GM12891 (cell line): ENCODE data around the gene GLIPR1L1. TPM values are rescaled to one million over a fixed set of nuclear protein-coding genes. Genes with fewer than 3 reads are reported as not detected.

Source experiments
- DNase-seq: peaks from one replicate; pipeline ENCODE4 v3.0.0; 2011; ENCODE audit warnings: low spot score; ENCODE audit not compliant: insufficient read length
- FAIRE-seq: peaks from 2 replicates; lab custom pipeline; 2011; peaks lifted over from hg19 to GRCh38; lab: Jason Lieb, UNC
- PAX5 ChIP-seq: IDR thresholded peaks from 2 replicates; pipeline ENCODE4 v1.6.1; 2011; ENCODE audit warnings: low read length, moderate library complexity, mild to moderate bottlenecking; ENCODE audit not compliant: insufficient read depth, severe bottlenecking
- POLR2A ChIP-seq: IDR thresholded peaks from 2 replicates; pipeline ENCODE4 v1.6.1; 2011; ENCODE audit warnings: low read depth, low read length, control low read depth
- POLR2AphosphoS5 ChIP-seq: IDR thresholded peaks from 2 replicates; pipeline ENCODE4 v1.6.1; 2011; ENCODE audit warnings: low read depth, low read length, control low read depth
- POU2F2 ChIP-seq: IDR thresholded peaks from 2 replicates; pipeline ENCODE4 v1.6.1; 2011; ENCODE audit warnings: low read depth, mild to moderate bottlenecking, control low read depth, low read length, moderate library complexity
- SPI1 ChIP-seq: IDR thresholded peaks from 2 replicates; pipeline ENCODE4 v1.6.1; 2011; ENCODE audit warnings: low read depth, low read length, control low read depth
- TAF1 ChIP-seq: IDR thresholded peaks from 2 replicates; pipeline ENCODE4 v1.6.1; 2011; ENCODE audit warnings: low read depth, low read length, control low read depth
- polyA plus RNA-seq: library from polyadenylated mRNA; unstranded; fragments of >200 nt; gene quantifications from one replicate; pipeline ENCODE4 v1.2.1, GENCODE V29; 2012; ENCODE audit warnings: low read depth, missing spikeins, inconsistent platforms; ENCODE audit not compliant: missing spikeins

Gene GLIPR1L1
- polyA plus RNA-seq = not detected

- FAIRE-seq (peak; percentile 96), DNase-seq (peak; percentile 41)
- TF ChIP-seq PAX5 = no peak
- TF ChIP-seq POLR2A = no peak
- peak; percentile 53 for TF ChIP-seq SPI1
- TF ChIP-seq TAF1 = no peak
- TF ChIP-seq POLR2AphosphoS5 = no peak
- 0 out of 2 replicates have a peak, but pooled peaks have one; percentile 4 for TF ChIP-seq POU2F2
Observed at GRCh38 chr12:75334384-75335030, at the start of gene GLIPR1L1. GLIPR1L1 (plus strand) TSS chr12:75334670; CDS start chr12:75334729, 59 bp downstream.

- FAIRE-seq (no peak), DNase-seq (no peak)
- TF ChIP-seq PAX5 = no peak
- no peak for TF ChIP-seq POLR2A
- TF ChIP-seq POU2F2 = no peak
- TF ChIP-seq SPI1 = no peak
- TF ChIP-seq TAF1 = no peak
- no peak for TF ChIP-seq POLR2AphosphoS5
Observed at GRCh38 chr12:75288860-75289259, 45.6 kb upstream of the GLIPR1L1 start.

- DNase-seq (no peak), FAIRE-seq (no peak)
- TF ChIP-seq PAX5 = no peak
- TF ChIP-seq TAF1 = no peak
- no peak for TF ChIP-seq POLR2AphosphoS5
- no peak for TF ChIP-seq POLR2A
- TF ChIP-seq SPI1 = no peak
- no peak for TF ChIP-seq POU2F2
Observed at GRCh38 chr12:75289753-75290152, 44.7 kb upstream of the GLIPR1L1 start.

- no peak for FAIRE-seq
- DNase-seq = no peak
- TF ChIP-seq SPI1 = no peak
- no peak for TF ChIP-seq TAF1
- no peak for TF ChIP-seq POLR2A
Observed at GRCh38 chr12:75291014-75291413, 43.5 kb upstream of the GLIPR1L1 start.

GRCh38 chr12:75294336-75294735, 40.1 kb upstream of the GLIPR1L1 start:
- FAIRE-seq (no peak), DNase-seq (no peak)
- TF ChIP-seq PAX5 (no peak), POLR2A (no peak), TAF1 (no peak), POU2F2 (no peak), SPI1 (no peak), POLR2AphosphoS5 (no peak)

GRCh38 chr12:75294797-75295196, 39.7 kb upstream of the GLIPR1L1 start:
- TF ChIP-seq PAX5 = no peak
- TF ChIP-seq TAF1 = no peak
- no peak for TF ChIP-seq SPI1
- DNase-seq = no peak

GRCh38 chr12:75302225-75302624, 32.2 kb upstream of the GLIPR1L1 start:
- no peak for TF ChIP-seq SPI1
- no peak for TF ChIP-seq TAF1
- TF ChIP-seq POLR2A = no peak
- no peak for FAIRE-seq
- DNase-seq = no peak

More at GRCh38 chr12:75294797-75295196, 39.7 kb upstream of the GLIPR1L1 start:
- no peak for FAIRE-seq

- no peak for DNase-seq
- no peak for FAIRE-seq
- TF ChIP-seq POU2F2 (no peak), PAX5 (no peak), SPI1 (no peak), TAF1 (no peak), POLR2AphosphoS5 (no peak), POLR2A (no peak)
Observed at GRCh38 chr12:75302781-75303180, 31.7 kb upstream of the GLIPR1L1 start.

- TF ChIP-seq TAF1 (no peak), SPI1 (no peak)
- FAIRE-seq (no peak), DNase-seq (no peak)
Observed at GRCh38 chr12:75305412-75306332, 28.8 kb upstream of the GLIPR1L1 start.

GRCh38 chr12:75308279-75308678, 26.2 kb upstream of the GLIPR1L1 start:
- TF ChIP-seq POU2F2 = no peak
- TF ChIP-seq PAX5 = no peak
- TF ChIP-seq SPI1 = no peak
- no peak for TF ChIP-seq POLR2AphosphoS5
- TF ChIP-seq POLR2A = no peak
- no peak for TF ChIP-seq TAF1
- FAIRE-seq (no peak), DNase-seq (no peak)
